ENCODE results near the gene RUFY4. TPM values are rescaled to one million over a fixed set of nuclear protein-coding genes. Genes with fewer than 3 reads are reported as not detected.
"Not testable (repeated sequence)": the region's sequence is repeated elsewhere in the genome, so short reads cannot be mapped to it uniquely, and the experiment has no call there.

The RUFY4 gene
- total and polyA plus RNA-seq, 2 of the 13 experiments (the other 11 are each of a cell fraction or from before 2014, with no cell fraction given) = not detected

- FAIRE-seq = no peak
- CTCF ChIA-PET (ENCODE audit: low intra/inter-chr PET ratio, low total read pairs) = no interaction called here
- no peaks in the 10 kb centered on the region for H3K79me2 ChIP-seq (ENCODE audit: insufficient read depth, low read length)
Measured at GRCh38 chr2:218097975-218098374, 28.9 kb downstream of the RUFY4 start.

GRCh38 chr2:218108834-218109233, 39.8 kb downstream of the RUFY4 start:
- POLR2A ChIA-PET; H4K20me1 ChIP-seq (ENCODE audit: insufficient read depth, low read length); ATAC-seq; intact Hi-C loops (cut with micrococcal nuclease; ENCODE audit: unreplicated experiment); H3K4me1 ChIP-seq (ENCODE audit: insufficient read depth, low read length); H3K4me3 ChIP-seq (replicated peaks in 1 of 3; ENCODE audit: insufficient read depth in 1 of 3, low read depth in 2 of 3, low read length in 3 of 3); CTCF ChIA-PET (ENCODE audit: low intra/inter-chr PET ratio, low total read pairs); H3K4me2 ChIP-seq (ENCODE audit: low read depth, low read length); H3K36me3 ChIP-seq (replicated peaks in 1 of 2; ENCODE audit: control insufficient read depth in 1 of 2, insufficient read depth in 2 of 2, low read length in 2 of 2); H3K27me3 ChIP-seq (ENCODE audit: control insufficient read depth in 1 of 2, insufficient read depth in 2 of 2, low read length in 2 of 2); in situ Hi-C loops (cut with HindIII; ENCODE audit: extremely low pct_ligation_motif_present, low pct_unique_long_range_greater_than_20kb); BruUV-seq (replicated peaks); H3K9ac ChIP-seq (ENCODE audit: insufficient read depth, low read depth, low read length); DNase-seq (ENCODE audit: low spot score); H3K27ac ChIP-seq (ENCODE audit: extremely low read length, insufficient read depth, low read length); FAIRE-seq; H3K79me2 ChIP-seq (ENCODE audit: insufficient read depth, low read length); H2AFZ ChIP-seq (ENCODE audit: low read length): not testable (repeated sequence)
- TF ChIP-seq MAFF (IDR thresholded peaks at IDR 0.05; ENCODE audit: low read depth, low read length) (peak; percentile 45; the same call in 1 of the 2 replicates), MAFK (conservative IDR thresholded peaks at IDR 0.05 in 1 of 2, IDR thresholded peaks at IDR 0.05 in 1 of 2; ENCODE audit: low read length in 2 of 2) (peak; percentile 15 to 62; a peak in 2 of 4 replicates)
- peaks cover 19% of the 10 kb centered on the region; the same call in 1 of the 2 replicates for H3K9me3 ChIP-seq (ENCODE audit: low read length)
- WGBS (ENCODE audit: low lambda C conversion rate) = 38% methylated on average over 7 of the region's 7 CpGs

More at GRCh38 chr2:218097975-218098374, 28.9 kb downstream of the RUFY4 start:
- Histone ChIP-seq H2AFZ (ENCODE audit: low read length) (no peak overlapping the region), H3K27ac (ENCODE audit: extremely low read length, insufficient read depth, low read length) (no peak overlapping the region), H3K4me2 (ENCODE audit: low read depth, low read length) (no peak overlapping the region), H3K9me3 (ENCODE audit: low read length) (no peaks in the 10 kb centered on the region), H3K36me3 (replicated peaks in 1 of 2; ENCODE audit: control insufficient read depth in 1 of 2, insufficient read depth in 2 of 2, low read length in 2 of 2) (no peaks in the 10 kb centered on the region), H3K4me1 (ENCODE audit: insufficient read depth, low read length) (no peaks in the 10 kb centered on the region), H4K20me1 (ENCODE audit: insufficient read depth, low read length) (no peaks in the 10 kb centered on the region), H3K27me3 (ENCODE audit: control insufficient read depth in 1 of 2, insufficient read depth in 2 of 2, low read length in 2 of 2) (peaks cover 0 to 3% of the 10 kb centered on the region in 2 experiments; a peak in 2 of 5 replicates), H3K4me3 (replicated peaks in 1 of 3; ENCODE audit: insufficient read depth in 1 of 3, low read depth in 2 of 3, low read length in 3 of 3) (no peak overlapping the region), H3K9ac (ENCODE audit: insufficient read depth, low read depth, low read length) (no peak overlapping the region)
- no peak for TF ChIP-seq MTA3 (CRISPR knock-in tag; IDR thresholded peaks at IDR 0.05)
- TF ChIP-seq CBX5 (CRISPR knock-in tag; IDR thresholded peaks at IDR 0.05; ENCODE audit: borderline replicate concordance) = no peak
- no peak for TF ChIP-seq FOSL1 (CRISPR knock-in tag; IDR thresholded peaks at IDR 0.05; ENCODE audit: borderline replicate concordance)
- no TSS peak for BruUV-seq (replicated peaks)
- intact Hi-C loops (cut with micrococcal nuclease; ENCODE audit: unreplicated experiment) = no loop called here
- POLR2A ChIA-PET = no interaction called here
- DNase-seq (ENCODE audit: low spot score) = no peak
- in situ Hi-C loops (cut with HindIII; ENCODE audit: extremely low pct_ligation_motif_present, low pct_unique_long_range_greater_than_20kb) = no loop called here
- 10% methylated on average over 3 of the region's 3 CpGs for WGBS (ENCODE audit: low lambda C conversion rate)
- no peak for ATAC-seq
